OCI-LY7 (cell line): Measurements from ENCODE around the gene BAIAP2L1. TPM values are rescaled to one million over a fixed set of nuclear protein-coding genes. Genes with fewer than 3 reads are reported as not detected.

Experiments
- BruUV-seq: library from RNA; stranded (reverse); fragments of 400-500 nt; replicated peaks from 2 replicates; lab custom pipeline; 2021; lab: Mats Ljungman, UMichigan
- CTCF ChIA-PET: fragments of 300-600 bp; sonication (Branson Sonifier 250); formaldehyde crosslinking; loops from one replicate; lab custom pipeline; 2022; ENCODE audit warnings: antibody characterized with exemption; ENCODE audit not compliant: unreplicated experiment; lab: Charles Lee
- POLR2A ChIA-PET: fragments of 300-600 bp; sonication (Branson Sonifier 250); formaldehyde crosslinking; loops from one replicate; lab custom pipeline; 2022; ENCODE audit warnings: antibody characterized with exemption; lab: Charles Lee
- DNase-seq: peaks from one replicate; pipeline ENCODE4 v3.0.0-alpha.2; 2015; ENCODE audit warnings: low spot score
- H2AFZ ChIP-seq: fragments of 200-600 bp; sonication (generic), shearing (Covaris generic); 2 replicates; pipeline ENCODE4 v1.6.1; 2014; ENCODE audit warnings: mild to moderate bottlenecking, antibody characterized with exemption, low read length, moderate library complexity
- H3K27ac ChIP-seq: fragments of 200-600 bp; sonication (generic); 2 replicates; pipeline ENCODE4 v1.5.1; 2014; ENCODE audit warnings: mixed run types, low read depth, mild to moderate bottlenecking, moderate library complexity, low read length, inconsistent platforms; ENCODE audit not compliant: poor library complexity, severe bottlenecking
- H3K36me3 ChIP-seq: fragments of 200-600 bp; sonication (generic); 2 replicates; pipeline ENCODE4 v1.6.1; 2014; ENCODE audit warnings: mild to moderate bottlenecking, antibody characterized with exemption, low read length, moderate library complexity, mixed read lengths; ENCODE audit not compliant: insufficient read depth
- H3K4me1 ChIP-seq: fragments of 200-600 bp; sonication (generic); 2 replicates; pipeline ENCODE4 v1.5.1; 2014; ENCODE audit warnings: mild to moderate bottlenecking, low read length; ENCODE audit not compliant: insufficient read depth, poor library complexity, severe bottlenecking
- H3K4me2 ChIP-seq: fragments of 200-600 bp; sonication (generic); 2 replicates; pipeline ENCODE4 v1.6.1; 2014; ENCODE audit warnings: mild to moderate bottlenecking, low read length
- H3K4me3 ChIP-seq: fragments of 200-600 bp; sonication (generic); 2 replicates; pipeline ENCODE4 v1.5.1; 2014; ENCODE audit warnings: mild to moderate bottlenecking, low read depth, low read length; ENCODE audit not compliant: poor library complexity, severe bottlenecking
- H3K79me2 ChIP-seq: fragments of 200-600 bp; sonication (generic); 2 replicates; pipeline ENCODE4 v1.6.1; 2016; ENCODE audit warnings: low read depth, mild to moderate bottlenecking, low read length, moderate library complexity, mixed read lengths; ENCODE audit not compliant: insufficient read depth
- H3K9me2 ChIP-seq: fragments of 200-600 bp; sonication (generic); 2 replicates; pipeline ENCODE4 v1.6.1; 2016; ENCODE audit warnings: mild to moderate bottlenecking, low read length, mixed read lengths; ENCODE audit not compliant: insufficient read depth
- H3K9me3 ChIP-seq: fragments of 200-600 bp; sonication (generic); 2 replicates; pipeline ENCODE4 v1.6.1; 2014; ENCODE audit warnings: mild to moderate bottlenecking, mixed run types, low read length, mixed read lengths
- H4K20me1 ChIP-seq: fragments of 200-600 bp; sonication (generic); 2 replicates; pipeline ENCODE4 v1.6.1; 2014; ENCODE audit warnings: mild to moderate bottlenecking, antibody characterized with exemption, low read length, moderate library complexity, mixed read lengths; ENCODE audit not compliant: insufficient read depth
- CTCF ChIP-seq: fragments of 200-600 bp; sonication (generic); conservative IDR thresholded peaks from 2 replicates; pipeline ENCODE4 v1.5.1; 2014; ENCODE audit warnings: mild to moderate bottlenecking, antibody characterized with exemption, low read length, moderate library complexity, mixed read lengths
- EZH2phosphoT487 ChIP-seq: fragments of 200-600 bp; sonication (generic); IDR thresholded peaks from 2 replicates; pipeline ENCODE4 v1.6.1; 2018; ENCODE audit warnings: low read depth, borderline replicate concordance, mild to moderate bottlenecking, mixed run types, antibody characterized with exemption, low read length, moderate library complexity, mixed read lengths
- intact Hi-C: fragments of 100-400 bp; cut with micrococcal nuclease; formaldehyde crosslinking; loops from one replicate; pipeline ENCODE4 v1.10.0; 2022; ENCODE audit not compliant: unreplicated experiment
- total RNA-seq, 2 experiments: library from RNA; depleted of rRNA in 1 of 2; stranded (reverse); fragments of >200 nt in 1 of 2; shearing (Covaris generic) in 1 of 2; gene quantifications; 2 replicates each; pipeline ENCODE4 v1.2.3, GENCODE V29; 2014 to 2022

BAIAP2L1 gene
- total RNA-seq, 2 experiments from 2014 or later = not detected

DNA sequence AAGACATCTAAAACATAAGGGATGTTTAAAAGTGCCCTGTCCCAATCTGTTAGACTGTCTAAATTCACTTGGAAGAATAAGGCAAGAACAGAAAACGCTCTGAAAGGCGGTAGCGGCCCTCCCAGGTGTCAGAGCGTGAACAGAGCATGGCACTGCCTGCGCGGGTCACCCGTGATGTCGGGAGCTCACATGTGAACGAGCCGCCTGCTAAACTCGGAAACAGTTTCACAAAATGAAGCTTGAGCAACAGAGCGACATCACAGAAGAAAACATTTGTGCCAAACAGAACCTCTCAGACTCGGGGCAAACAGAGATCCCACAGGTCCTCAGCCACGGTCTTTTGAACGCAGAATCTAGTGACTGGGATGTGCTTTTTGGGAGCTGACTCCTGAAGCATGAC is 106.6 kb downstream of the BAIAP2L1 start:
- Histone ChIP-seq H3K36me3 (0 out of 2 replicates have a peak, but pooled peaks cover 5% of the 10 kb centered on the region), H4K20me1 (no peaks in the 10 kb centered on the region), H3K27ac (no peak overlapping the region), H3K4me3 (no peak overlapping the region), H3K9me3 (no peaks in the 10 kb centered on the region), H3K9me2 (no peaks in the 10 kb centered on the region), H3K4me1 (peaks cover 4% of the 10 kb centered on the region), H3K4me2 (no peak overlapping the region), H3K79me2 (no peaks in the 10 kb centered on the region), H2AFZ (no peak overlapping the region)
- TF ChIP-seq EZH2phosphoT487 (no peak), CTCF (no peak)
- POLR2A ChIA-PET = no interaction called here
- CTCF ChIA-PET = no interaction called here
- intact Hi-C loops = loop anchor here (5.0 kb wide), 2 partner anchors 123 to 548 kb away; no protein-coding TSS in a partner anchor
- no peak for DNase-seq
- no TSS peak for BruUV-seq

- no peak for DNase-seq
- no peaks in the 10 kb centered on the region for H3K79me2 ChIP-seq
- no peak overlapping the region for H3K4me2 ChIP-seq
- H4K20me1 ChIP-seq = no peaks in the 10 kb centered on the region
- no peak overlapping the region for H3K4me3 ChIP-seq
- H3K27ac ChIP-seq = no peak overlapping the region
- intact Hi-C loops = loop anchor here (5.0 kb wide), 2 partner anchors 124 to 549 kb away; no protein-coding TSS in a partner anchor
- no TSS peak for BruUV-seq
- H3K4me1 ChIP-seq = peaks cover 4% of the 10 kb centered on the region
- H2AFZ ChIP-seq = no peak overlapping the region
- TF ChIP-seq EZH2phosphoT487 (no peak), CTCF (no peak)
- H3K9me3 ChIP-seq = no peaks in the 10 kb centered on the region
- CTCF ChIA-PET = no interaction called here
- POLR2A ChIA-PET = no interaction called here
- 0 out of 2 replicates have a peak, but pooled peaks cover 5% of the 10 kb centered on the region for H3K36me3 ChIP-seq
- H3K9me2 ChIP-seq = no peaks in the 10 kb centered on the region
Observed at GRCh38 chr7:98293746-98294145, 107.1 kb downstream of the BAIAP2L1 start.

GRCh38 chr7:98293265-98293664 is 107.6 kb downstream of the BAIAP2L1 start:
- CTCF ChIA-PET = no interaction called here
- POLR2A ChIA-PET = no interaction called here
- Histone ChIP-seq H3K9me2 (no peaks in the 10 kb centered on the region), H3K9me3 (no peaks in the 10 kb centered on the region), H3K36me3 (0 out of 2 replicates have a peak, but pooled peaks cover 5% of the 10 kb centered on the region), H3K4me2 (no peak overlapping the region), H2AFZ (no peak overlapping the region), H3K4me1 (peaks cover 4% of the 10 kb centered on the region), H4K20me1 (no peaks in the 10 kb centered on the region), H3K27ac (no peak overlapping the region), H3K79me2 (no peaks in the 10 kb centered on the region), H3K4me3 (no peak overlapping the region)
- intact Hi-C loops = loop anchor here (5.0 kb wide), 2 partner anchors 124 to 549 kb away; no protein-coding TSS in a partner anchor
- DNase-seq = no peak
- TF ChIP-seq CTCF (no peak), EZH2phosphoT487 (no peak)
- no TSS peak for BruUV-seq
